Anterior cingulate cortex (tissue), 58 donors: Measurements from ENCODE around the gene HMGXB4.

ENCODE experiments used
- DNase-seq, 58 donors: peaks; one replicate each; lab custom pipeline; 2025; lab: John Stamatoyannopoulos, UW

HMGXB4 gene

DNA sequence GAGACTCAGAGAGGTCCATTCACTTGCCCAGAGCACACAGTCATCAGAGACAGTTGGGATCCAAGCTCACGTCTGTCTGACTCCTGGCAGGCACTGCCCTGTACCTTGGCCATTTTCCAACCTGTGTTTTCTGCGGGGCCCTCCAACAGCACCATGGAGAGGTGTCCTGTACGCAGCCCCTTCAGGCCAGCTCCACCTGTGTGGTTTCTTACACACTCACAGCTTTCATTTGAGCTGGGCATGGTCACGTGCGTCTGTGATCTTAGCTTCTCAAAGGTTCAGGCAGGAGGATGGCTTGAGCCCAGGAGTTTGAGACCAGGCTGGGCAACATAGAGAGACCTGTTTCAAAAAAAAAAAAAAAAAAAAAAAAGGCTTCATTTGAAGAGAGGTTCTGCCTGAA is 66.8 kb downstream of the HMGXB4 start:
- no peak for DNase-seq

DNA sequence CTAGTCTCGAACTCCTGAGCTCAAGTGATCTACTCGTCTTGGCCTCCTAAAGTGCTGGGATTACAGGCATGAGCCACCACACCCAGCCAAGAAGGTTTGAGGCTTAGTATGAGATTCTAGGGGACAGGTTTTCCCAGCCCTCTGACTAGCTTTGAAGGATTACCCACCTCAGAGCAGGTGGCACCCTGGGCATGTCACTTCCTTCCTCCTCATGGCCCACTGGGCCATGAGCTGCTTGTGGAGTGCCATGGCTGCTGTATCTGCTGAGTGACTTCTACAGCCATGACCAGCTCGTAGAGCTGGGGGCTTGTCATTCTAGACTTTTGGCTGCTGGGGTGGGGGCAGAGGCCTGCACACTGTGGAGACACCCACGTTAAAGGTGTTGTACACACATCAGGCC is 67.5 kb downstream of the HMGXB4 start:
- DNase-seq = no peak

DNA sequence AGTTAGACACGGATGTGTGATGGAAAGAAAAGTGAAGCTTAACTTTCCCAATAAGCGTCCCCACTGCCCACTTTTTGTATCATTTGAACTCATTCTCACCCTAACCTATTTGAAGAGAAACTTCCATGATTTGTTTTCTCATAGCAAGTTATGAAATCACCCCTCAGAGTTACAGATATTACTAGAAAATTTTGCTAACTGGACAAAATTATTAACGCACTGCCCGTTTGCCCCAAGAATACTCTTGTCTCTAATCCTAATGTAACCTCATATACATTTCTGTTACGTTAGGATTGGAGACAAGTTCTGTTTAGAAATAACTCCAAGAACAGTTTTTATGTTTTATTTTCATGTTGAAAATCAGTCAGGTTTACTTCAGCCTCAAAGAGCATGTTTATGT is 67.9 kb downstream of the HMGXB4 start:
- no peak for DNase-seq

DNA sequence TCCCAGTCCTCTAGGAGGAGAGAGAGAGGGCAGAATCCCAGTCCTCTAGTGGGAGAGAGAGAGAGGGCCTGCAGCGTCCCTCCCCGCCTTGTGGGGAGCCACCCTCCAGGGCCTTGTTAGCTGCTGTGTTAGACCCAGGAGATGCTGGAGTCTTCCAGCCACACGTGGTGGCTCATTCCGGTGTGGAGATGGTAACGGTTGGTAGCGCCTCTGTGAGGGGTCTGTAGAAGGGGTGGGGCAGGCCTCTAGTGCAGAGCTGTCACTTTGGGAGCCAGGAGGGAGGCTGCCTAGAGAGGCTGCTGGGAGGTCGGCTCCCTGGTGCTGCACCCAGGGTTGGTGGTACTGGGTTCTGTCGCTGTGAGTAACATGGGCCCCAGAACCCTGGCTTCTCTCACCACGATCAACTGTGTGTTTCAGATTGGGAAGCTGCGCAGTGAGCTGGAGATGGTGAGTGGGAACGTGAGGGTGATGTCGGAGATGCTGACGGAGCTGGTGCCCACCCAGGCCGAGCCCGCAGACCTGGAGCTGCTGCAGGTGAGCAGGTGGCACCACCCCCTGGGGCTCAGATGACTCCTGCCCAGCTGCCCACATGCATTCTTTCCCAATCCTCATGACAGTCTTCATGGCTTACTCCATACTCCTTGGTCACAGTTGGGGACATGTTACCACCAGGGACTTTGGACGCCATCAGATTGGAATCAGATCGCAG is 69.7 kb downstream of the HMGXB4 start:
- DNase-seq = no peak

DNA sequence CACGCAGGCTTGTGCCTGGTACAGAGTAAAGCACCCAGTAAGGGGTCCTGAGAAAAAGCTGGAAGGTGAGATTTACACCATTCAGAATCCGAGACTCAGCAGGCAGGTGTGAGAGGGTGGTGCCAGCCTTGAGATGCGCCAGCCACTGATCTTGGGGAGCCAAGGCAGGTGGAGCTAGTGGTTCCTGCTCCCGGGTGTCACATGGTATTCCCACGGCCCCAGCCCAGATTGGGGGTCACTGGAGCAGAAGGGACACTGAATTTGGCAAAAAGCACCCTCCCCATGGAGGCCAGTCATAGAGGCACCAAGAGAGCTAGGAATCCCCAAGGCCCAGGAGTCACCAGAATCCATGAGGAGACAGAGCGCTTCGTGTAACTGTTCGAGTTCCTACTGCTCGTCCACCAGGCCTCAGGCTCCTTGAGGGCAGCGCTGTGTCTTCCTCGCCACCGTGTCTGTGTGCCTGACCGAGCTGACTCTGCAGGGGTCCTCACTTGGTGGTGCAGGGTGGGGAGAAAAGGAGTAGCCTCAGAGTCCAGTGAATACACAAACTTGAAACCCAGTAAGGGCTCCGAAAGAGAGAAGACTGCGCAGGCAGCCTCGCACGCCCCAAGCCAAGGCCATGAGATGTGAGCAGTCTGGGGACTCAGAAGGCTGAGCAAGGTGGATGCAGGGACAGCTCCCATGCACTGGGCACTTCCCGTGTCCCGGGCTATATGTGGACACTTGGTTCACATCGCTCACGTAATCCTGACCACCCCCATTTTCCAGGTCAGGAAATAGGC is 70.6 kb downstream of the HMGXB4 start:
- DNase-seq = no peak

DNA sequence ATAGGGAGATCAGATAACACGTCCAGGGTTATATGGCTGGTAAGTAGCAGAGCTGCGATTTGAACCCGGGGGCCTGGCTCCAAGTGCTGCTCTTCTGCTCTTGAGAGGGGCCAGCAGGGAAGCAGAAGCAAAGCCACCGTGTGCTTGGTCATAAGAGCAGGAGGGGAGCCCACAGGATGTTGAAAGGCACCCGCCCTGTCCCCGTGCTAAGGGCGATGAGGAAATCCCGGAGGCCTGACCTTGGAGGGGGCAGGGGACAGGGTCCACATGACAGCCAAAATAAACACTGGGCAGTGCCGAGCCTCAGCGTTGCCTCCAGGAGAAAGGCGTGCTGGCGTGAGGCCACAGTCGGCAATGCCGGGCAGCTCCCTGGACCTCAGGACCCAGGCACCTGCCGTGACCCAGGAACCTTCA is 71.2 kb downstream of the HMGXB4 start:
- DNase-seq = no peak

DNA sequence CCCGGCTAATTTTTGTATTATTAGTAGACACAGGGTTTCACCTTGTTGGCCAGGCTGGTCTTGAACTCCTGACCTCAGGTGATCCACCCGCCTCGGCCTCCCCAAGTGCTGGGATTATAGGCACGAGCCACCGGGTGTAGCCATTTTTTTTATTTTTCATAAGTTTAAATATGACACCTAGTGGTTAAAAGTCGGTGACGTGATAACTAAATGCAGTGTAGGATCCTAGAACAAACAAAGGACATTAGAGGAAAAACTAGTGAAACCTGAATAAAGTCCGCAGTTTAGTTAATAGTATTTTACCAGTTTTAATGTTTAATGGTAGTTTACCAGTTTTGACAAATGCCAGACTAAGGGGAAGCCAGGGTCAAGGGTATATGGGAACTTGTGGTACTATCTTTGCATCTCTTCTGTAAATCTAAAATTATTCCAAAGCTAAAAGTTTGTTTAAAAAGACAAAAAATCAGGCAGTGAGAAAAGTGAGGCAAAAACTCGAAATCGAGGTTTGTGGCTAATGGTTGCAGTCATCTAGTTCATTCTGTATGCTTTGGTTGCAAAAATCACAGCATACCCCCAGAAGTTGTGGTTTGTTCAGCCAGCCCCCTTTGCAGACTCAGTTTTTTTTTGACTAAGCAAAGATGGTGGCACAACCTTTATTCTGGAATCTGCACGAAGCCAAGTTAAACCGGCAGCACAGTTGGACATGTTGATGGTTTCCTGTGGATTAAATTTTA is 72.0 kb downstream of the HMGXB4 start:
- DNase-seq = no peak

DNA sequence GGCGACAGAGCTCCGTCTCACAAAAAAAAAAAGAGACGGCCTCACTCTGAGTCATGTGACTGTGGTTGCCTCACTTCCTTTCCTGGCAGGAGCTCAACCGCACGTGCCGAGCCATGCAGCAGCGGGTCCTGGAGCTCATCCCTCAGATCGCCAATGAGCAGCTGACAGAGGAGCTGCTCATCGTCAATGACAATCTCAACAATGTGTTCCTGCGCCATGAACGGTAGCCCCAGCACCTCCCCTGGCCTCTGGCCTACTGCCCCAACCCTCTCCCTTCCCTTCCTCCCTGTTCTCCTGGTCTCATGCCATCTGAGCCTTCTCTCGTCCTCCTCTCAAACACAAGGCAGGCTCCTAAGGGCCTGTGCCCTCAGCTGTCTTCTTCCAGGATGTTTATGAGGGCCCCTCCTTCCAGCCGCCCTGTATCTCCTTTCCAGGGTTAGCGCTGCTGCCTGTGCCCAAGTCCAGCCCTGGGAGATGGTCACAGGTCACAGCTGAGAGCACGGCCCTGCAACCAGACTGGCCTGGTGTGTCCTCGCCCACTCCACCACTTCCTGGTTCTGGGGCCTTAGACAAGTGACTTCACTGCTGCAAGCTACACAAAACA is 73.1 kb downstream of the HMGXB4 start:
- peak in 5 of 58 donors; percentile 13 to 37 (median 21) for DNase-seq

DNA sequence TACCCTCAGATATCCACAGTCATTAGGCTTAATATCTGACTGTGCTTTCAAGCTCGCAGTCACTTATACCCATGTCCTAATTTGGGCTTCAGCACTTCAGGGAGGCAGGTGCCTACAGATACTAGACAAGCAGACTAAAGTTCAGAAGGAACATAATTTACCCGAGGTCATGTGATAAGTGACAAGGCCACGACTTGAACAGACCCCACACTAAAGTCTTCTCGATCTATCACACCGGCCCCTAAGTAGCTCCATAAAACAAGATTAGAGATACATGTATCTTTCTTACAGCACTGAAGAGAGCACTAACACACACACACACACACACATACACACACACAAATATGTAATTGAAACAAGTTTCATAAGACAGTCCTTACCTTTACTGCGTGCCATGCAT is 75.0 kb downstream of the HMGXB4 start:
- no peak for DNase-seq

DNA sequence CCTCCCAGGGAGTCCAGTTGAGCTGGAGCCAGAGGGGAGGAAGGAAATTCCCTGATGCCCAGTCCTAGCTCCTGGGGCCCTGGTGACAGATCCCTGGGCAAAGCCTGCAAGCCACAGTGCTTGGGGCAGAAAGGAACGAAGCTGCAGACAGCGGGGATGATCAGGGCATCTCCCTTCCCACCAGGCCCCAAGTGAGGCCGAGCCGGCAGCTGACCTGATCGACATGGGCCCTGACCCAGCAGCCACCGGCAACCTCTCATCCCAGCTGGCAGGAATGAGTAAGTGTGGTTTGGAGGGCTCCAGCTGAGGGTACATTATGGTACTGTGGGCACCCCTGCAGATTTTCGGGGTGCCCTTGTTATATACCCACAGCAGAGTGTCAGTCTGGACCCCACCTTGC is 75.9 kb downstream of the HMGXB4 start:
- DNase-seq = no peak

DNA sequence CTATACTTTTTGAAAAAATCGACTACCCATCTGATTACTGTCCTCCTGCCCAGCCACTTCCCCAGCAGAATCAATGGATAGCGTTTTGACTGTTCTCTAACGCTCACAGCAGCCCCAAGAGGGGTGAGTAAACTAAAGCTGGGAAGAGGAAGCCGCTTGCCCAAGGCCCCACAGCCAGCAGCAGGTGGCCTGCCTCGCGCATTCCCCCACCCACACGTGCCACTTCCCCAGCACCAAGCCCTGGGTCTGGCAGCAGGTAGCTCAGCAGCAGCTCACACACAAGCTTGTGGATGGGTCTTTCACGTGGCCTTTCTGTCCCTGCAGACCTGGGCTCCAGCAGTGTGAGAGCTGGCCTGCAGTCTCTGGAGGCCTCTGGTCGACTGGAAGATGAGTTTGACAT is 76.7 kb downstream of the HMGXB4 start:
- DNase-seq = no peak

DNA sequence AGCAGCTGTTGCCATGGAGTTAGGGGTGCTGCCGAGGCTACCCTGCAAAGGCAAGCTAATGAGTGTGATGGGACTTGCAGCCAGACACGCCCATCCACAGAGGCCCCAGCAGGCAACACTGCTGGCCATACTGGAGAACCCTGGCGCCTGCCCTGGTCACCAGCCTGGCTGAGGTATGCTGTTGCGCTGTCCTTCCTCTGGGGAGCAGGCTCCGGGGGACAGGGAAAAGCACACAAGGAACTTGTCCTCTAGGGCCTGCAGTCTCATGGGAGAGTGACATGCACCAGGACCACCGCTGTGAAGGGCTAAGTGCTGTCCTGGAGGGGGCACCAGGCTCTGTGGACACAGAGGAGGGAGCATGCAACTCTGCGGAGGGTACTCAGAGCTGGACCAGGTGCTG is 78.2 kb downstream of the HMGXB4 start:
- DNase-seq = no peak

DNA sequence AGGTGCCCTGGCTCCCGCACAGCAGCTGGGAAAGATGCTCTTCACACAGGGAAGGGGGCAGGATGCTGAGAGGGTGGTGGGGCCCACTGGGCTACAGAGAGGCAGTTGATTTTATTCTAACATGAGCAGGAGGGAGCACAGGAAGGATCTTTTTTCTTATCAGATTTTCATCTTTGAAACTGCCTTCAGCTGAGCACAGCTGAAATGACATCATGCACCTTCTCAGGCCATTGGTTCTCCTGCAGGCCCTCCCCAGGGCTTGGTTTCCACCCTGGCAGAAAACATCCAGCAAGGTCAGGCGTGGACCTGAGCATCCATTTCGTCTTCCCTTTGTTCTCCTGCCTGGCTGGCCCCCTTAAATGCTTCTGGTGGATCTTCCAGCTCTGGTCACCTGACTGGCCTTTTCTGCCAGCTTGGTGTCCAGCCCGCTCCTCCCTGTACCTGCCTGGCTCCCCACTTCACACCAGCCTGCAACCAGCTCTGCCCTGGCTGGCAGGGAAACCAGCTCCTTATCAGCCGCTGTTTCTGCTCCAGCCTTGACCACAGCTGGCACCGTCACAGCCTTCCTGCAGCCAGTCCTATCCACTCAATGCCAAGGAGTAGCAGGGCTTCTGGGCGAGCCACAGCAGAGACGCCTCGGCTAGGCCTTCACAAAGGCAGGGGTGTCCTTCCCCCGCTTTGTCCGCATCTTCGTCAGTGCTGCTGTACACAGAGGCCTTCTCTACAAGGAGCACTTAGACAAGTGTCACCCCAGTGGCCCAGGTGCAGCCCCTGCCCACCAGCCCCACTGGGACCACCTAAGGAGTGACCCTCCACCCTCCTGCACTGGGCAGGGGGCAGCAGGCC is 78.9 kb downstream of the HMGXB4 start:
- DNase-seq = no peak

DNA sequence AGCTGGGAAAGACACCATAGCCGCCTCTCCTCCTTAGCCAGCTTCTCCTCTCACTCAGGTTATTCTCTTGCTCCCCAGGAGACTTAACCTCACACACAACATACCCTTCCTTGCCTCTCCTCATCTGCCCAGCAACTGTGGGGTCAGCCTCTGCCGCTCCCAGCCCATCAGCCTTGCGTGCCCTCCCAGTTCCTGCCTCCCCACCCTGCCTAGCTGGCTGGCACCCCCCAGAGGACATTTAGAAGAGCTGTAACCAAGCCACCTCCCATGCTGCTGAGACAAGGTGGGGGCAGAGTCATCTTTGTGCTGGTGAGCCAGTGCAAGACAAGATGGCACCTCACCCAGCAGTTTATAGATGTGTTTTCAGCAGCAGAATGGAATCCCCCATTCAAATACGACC is 80.6 kb downstream of the HMGXB4 start:
- no peak for DNase-seq

DNA sequence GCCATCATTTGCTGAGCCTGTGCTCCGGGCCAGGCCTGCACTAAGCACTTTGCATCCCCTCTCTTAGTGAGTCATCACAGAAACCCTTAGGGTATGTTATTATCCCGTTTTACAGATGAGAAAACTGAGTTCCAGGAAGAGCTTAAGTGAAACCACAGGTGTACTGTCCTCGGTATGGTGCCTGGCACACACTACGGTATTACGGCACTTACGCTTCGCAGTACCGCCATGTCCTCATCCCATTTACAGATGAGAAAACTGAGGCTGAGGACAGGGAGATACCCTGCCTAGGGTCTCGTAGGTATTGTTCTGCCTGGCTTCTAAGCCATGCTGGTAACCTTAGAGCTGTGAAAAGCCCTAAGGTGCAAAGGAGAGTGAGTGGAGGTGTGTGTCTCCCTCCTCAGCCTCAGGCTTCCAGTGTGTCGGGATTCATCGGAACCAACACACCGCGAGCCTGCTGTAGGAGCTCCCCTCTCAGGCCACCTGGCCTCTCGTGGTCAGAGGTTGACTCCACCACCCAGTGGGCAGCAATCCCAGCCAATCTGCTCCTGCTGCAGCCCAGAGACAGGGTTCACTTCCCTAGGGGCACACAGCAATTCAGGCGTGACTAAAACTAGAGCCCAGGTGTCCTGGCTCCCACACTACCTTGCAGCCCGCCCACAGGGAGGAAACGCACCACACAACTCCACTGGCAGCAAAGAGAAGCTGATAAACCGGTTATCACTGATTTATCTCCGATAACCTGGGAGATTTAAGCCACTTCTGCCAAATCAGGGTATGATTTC is 84.0 kb downstream of the HMGXB4 start:
- DNase-seq = no peak

DNA sequence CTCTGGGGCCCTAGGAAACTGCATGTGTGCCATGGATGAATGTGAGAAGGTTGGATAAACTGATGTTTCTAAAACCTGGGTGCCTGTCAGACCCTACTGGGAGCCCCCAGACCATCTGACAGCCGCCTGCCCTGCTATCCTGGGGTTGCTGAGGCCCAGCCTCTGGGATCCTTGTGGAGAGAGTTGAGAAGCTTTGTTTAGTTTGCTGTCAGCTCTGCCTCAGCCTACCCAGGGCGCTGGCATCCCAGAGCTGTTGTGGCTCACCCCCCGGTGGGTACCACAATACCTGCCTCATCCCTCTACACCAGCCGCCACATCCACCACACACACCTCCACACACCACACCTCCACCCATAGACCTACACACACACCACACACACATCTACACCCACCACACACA is 85.1 kb downstream of the HMGXB4 start:
- DNase-seq = no peak

DNA sequence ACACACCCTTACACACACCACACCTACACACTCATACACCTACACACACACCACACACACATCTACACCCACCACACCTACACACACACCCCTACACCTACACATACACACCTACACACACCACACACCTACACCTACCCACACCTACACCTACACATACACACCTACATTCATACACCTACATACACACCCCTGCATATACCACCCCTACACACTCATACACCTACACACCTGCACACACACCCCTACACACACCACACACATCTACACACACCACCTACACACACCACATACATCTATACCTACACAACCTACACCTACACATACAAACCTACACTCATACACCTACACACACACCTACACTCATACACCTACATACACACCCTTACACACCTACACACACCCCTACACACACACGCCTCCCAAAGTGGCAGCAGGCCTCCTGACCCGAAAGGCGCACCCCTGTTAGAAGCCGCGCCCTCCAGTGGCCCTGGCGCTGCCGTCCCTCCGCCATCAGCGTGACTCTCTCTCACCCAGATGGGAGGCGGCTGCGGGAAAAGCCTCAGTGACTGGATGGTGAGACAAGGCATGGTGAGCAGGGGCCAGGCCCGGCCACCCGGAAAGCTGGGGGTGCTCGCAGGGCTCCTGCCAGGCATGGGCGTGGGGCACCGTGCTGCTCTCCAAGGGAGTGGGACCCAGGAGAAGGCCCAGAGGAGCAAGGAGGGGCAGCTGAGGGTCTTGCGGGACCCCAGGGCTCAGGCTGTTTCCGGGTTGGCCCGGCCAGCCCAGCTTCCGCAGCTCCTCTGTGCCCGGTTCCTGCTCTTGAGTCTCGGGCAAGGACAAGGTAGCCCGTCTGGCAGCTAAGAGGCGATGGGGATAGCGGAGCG is 86.6 kb downstream of the HMGXB4 start:
- no peak for DNase-seq

DNA sequence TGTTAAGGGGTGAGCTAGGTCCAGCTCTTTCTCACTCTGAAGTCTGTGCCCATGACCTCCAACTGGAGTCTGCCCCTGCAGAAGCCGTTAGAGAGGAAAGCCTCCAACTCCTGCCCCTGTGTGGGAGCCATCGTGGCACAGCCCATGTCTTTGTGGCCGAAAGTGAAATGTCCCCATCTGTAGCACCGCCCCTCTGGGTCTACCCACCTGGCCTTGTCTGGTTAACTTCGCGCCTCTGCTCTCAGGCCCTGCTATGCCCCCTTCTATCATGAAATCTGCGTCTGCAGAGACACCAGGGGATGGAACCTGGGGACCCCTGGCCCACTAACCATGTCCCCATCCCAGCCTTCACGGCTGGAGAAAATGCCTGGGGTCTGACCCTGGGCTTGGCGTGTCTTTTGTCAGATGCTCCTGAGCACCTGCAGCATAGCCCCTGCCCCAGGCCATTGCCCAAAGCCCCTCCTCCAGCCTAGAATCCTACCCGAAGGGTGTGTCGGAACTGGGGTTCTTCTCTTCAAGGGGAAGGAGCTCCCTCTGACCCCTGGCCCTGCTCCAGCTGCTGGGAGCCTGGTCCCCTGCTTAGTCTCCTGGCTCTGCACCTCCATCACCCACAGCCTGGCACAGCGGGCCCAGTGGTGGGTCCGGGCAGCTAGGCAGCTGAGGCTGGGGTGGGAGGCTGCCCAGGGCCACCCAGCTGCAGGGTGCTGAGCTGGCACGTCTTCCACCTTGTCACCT is 87.8 kb downstream of the HMGXB4 start:
- no peak for DNase-seq
